GM23338 (cell line): ENCODE data around the gene TNFSF13. TPM values are rescaled to one million over a fixed set of nuclear protein-coding genes. Genes with fewer than 3 reads are reported as not detected.

ENCODE experiments used
- ATAC-seq: fragments of 200-7000 bp; cut with Tn5 transposase; 3 replicates; pipeline ENCODE4 v1.9.1; 2020
- DNase-seq: peaks from one replicate; pipeline ENCODE4 v3.0.0-alpha.2; 2015; ENCODE audit warnings: low spot score
- H2AFZ ChIP-seq: fragments of 200-600 bp; sonication (generic); 2 replicates; pipeline ENCODE4 v1.8.0; 2016; ENCODE audit warnings: antibody characterized with exemption, mild to moderate bottlenecking, moderate library complexity
- H3F3A ChIP-seq: fragments of 200-600 bp; sonication (generic); replicated peaks from 2 replicates; pipeline ENCODE4 v1.8.0; 2017; ENCODE audit warnings: antibody characterized with exemption, mixed run types, low read depth
- H3K27ac ChIP-seq: fragments of 200-600 bp; sonication (generic); 2 replicates; pipeline ENCODE4 v1.6.1; 2016; ENCODE audit warnings: low read depth
- H3K27me3 ChIP-seq: fragments of 200-600 bp; sonication (generic); 2 replicates; pipeline ENCODE4 v1.8.0; 2016; ENCODE audit warnings: mild to moderate bottlenecking, mixed run types, moderate library complexity; ENCODE audit not compliant: insufficient read depth
- H3K36me3 ChIP-seq: fragments of 200-600 bp; sonication (generic); 2 replicates; pipeline ENCODE4 v1.8.0; 2016; ENCODE audit warnings: mild to moderate bottlenecking; ENCODE audit not compliant: insufficient read depth
- H3K4me1 ChIP-seq: fragments of 200-600 bp; sonication (generic); 2 replicates; pipeline ENCODE4 v1.8.0; 2016; ENCODE audit warnings: mild to moderate bottlenecking, moderate library complexity; ENCODE audit not compliant: insufficient read depth
- H3K4me2 ChIP-seq: fragments of 200-600 bp; sonication (generic); 2 replicates; pipeline ENCODE4 v1.7.1; 2017; ENCODE audit warnings: mixed run types
- H3K4me3 ChIP-seq: fragments of 200-600 bp; sonication (generic); 2 replicates; pipeline ENCODE4 v1.6.1; 2016; ENCODE audit warnings: mixed run types
- H3K79me2 ChIP-seq: fragments of 200-600 bp; sonication (generic); replicated peaks from 2 replicates; pipeline ENCODE4 v1.8.0; 2017; ENCODE audit warnings: mild to moderate bottlenecking; ENCODE audit not compliant: insufficient read depth
- H3K9me2 ChIP-seq: fragments of 200-600 bp; sonication (generic); 2 replicates; pipeline ENCODE4 v1.8.0; 2017; ENCODE audit not compliant: insufficient read depth
- H4K20me1 ChIP-seq: fragments of 200-600 bp; sonication (generic); replicated peaks from 2 replicates; pipeline ENCODE4 v1.8.0; 2017; ENCODE audit warnings: mild to moderate bottlenecking; ENCODE audit not compliant: insufficient read depth
- H3K27ac Mint-ChIP-seq: 2 replicates; pipeline ENCODE4 v1.8.0; 2020; ENCODE audit warnings: inconsistent platforms, mild to moderate bottlenecking, moderate library complexity, mixed read lengths
- H3K27me3 Mint-ChIP-seq: 3 replicates; pipeline ENCODE4 v1.8.0; 2022; ENCODE audit warnings: low read depth, mild to moderate bottlenecking, moderate library complexity, mixed read lengths, inconsistent platforms; ENCODE audit not compliant: insufficient read depth, poor library complexity
- H3K36me3 Mint-ChIP-seq: 3 replicates; pipeline ENCODE4 v1.8.0; 2021; ENCODE audit warnings: low read depth, mild to moderate bottlenecking, inconsistent platforms, moderate library complexity, mixed read lengths
- H3K4me1 Mint-ChIP-seq: 3 replicates; pipeline ENCODE4 v1.8.0; 2020; ENCODE audit warnings: mild to moderate bottlenecking, inconsistent platforms, mixed read lengths
- H3K4me3 Mint-ChIP-seq: 3 replicates; pipeline ENCODE4 v1.8.0; 2021; ENCODE audit warnings: moderate library complexity, mild to moderate bottlenecking, inconsistent platforms, mixed read lengths
- H3K9me3 Mint-ChIP-seq: 3 replicates; pipeline ENCODE4 v1.8.0; 2020; ENCODE audit warnings: moderate library complexity, mild to moderate bottlenecking, inconsistent platforms, mixed read lengths
- EZH2phosphoT487 ChIP-seq: fragments of 200-600 bp; sonication (generic); IDR thresholded peaks from one replicate; pipeline ENCODE4 v1.8.1; 2018; ENCODE audit warnings: antibody characterized with exemption; ENCODE audit not compliant: unreplicated experiment
- JUNB ChIP-seq: IDR thresholded peaks from one replicate; pipeline ENCODE4 v1.6.1; 2016; ENCODE audit warnings: antibody characterized with exemption; ENCODE audit not compliant: unreplicated experiment
- STAT1 ChIP-seq: IDR thresholded peaks from one replicate; pipeline ENCODE4 v1.6.1; 2016; ENCODE audit warnings: antibody characterized with exemption; ENCODE audit not compliant: unreplicated experiment
- ZNF114 ChIP-seq: fragments of 250-450 bp; sonication (Bioruptor Pico); IDR thresholded peaks from 2 replicates; pipeline ENCODE4 v1.5.0; 2020; ENCODE audit warnings: mild to moderate bottlenecking, moderate library complexity
- polyA plus RNA-seq: library from polyadenylated mRNA; unstranded; fragments of >200 nt; fragmentation: Nextera tagmentation; extraction: Ambion mirVana; gene quantifications from 2 replicates; pipeline ENCODE4 v1.2.1, GENCODE V29; 2016
- total RNA-seq: library from RNA; depleted of rRNA; stranded (reverse); fragments of >200 nt; shearing (Covaris generic); gene quantifications from 2 replicates; pipeline ENCODE4 v1.2.3, GENCODE V29; 2014
- TF ChIP-seq, protein P1 (sequence below): IDR thresholded peaks from one replicate; pipeline ENCODE4 v1.6.1; 2018; ENCODE audit warnings: antibody characterized with exemption; ENCODE audit not compliant: unreplicated experiment
- TF ChIP-seq, protein P2 (sequence below): fragments of 250-450 bp; sonication (Bioruptor Pico); IDR thresholded peaks from 2 replicates; pipeline ENCODE4 v1.5.0; 2020; ENCODE audit warnings: mild to moderate bottlenecking, moderate library complexity
- TF ChIP-seq, protein P3 (sequence below), 2 experiments: fragments of 200-600 bp in 1 of 2; sonication (generic) in 1 of 2; conservative IDR thresholded peaks; 2 replicates each; pipeline versions ENCODE4 v1.5.1 to v1.6.1; 2016 to 2017; ENCODE audit warnings: antibody characterized with exemption in 2 of 2, low read depth in 2 of 2, mild to moderate bottlenecking in 2 of 2, moderate library complexity in 1 of 2

Gene TNFSF13
- total and polyA plus RNA-seq, 2 experiments from 2014 or later, result 2.2 TPM; not detected in 1

DNA sequence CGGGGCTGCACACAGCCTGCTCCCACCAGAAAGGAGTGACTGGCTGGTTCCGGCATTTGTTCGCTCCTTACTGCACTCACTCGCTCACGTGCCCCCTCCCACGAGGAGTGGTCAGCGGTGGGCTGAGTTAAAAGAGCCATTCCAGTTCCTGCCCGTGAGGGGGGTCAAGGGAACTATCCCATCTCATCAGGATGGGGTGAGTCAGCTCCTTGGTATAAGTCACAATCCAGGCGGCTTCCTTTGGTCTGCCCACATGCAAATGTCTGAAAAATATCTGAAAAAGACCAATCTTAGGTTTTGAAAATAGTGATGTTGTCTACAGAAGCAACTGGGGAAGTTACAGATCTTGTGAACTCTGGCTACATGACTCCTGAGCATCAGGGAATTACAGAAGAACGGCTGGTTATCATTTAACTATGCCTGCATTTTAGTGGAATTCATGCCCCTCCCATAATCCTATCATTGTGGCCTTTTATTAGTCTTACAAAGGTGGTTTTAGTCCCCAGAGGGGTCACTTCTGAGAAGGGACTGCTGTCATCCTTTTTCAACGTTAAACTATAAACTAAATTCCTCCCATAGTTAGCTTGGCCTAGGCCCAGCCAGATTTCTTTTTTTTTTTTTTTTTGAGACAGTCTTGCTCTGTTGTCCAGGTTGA lies 19.5 kb upstream of the TNFSF13 start (continued):
- TF ChIP-seq, protein P1, sequence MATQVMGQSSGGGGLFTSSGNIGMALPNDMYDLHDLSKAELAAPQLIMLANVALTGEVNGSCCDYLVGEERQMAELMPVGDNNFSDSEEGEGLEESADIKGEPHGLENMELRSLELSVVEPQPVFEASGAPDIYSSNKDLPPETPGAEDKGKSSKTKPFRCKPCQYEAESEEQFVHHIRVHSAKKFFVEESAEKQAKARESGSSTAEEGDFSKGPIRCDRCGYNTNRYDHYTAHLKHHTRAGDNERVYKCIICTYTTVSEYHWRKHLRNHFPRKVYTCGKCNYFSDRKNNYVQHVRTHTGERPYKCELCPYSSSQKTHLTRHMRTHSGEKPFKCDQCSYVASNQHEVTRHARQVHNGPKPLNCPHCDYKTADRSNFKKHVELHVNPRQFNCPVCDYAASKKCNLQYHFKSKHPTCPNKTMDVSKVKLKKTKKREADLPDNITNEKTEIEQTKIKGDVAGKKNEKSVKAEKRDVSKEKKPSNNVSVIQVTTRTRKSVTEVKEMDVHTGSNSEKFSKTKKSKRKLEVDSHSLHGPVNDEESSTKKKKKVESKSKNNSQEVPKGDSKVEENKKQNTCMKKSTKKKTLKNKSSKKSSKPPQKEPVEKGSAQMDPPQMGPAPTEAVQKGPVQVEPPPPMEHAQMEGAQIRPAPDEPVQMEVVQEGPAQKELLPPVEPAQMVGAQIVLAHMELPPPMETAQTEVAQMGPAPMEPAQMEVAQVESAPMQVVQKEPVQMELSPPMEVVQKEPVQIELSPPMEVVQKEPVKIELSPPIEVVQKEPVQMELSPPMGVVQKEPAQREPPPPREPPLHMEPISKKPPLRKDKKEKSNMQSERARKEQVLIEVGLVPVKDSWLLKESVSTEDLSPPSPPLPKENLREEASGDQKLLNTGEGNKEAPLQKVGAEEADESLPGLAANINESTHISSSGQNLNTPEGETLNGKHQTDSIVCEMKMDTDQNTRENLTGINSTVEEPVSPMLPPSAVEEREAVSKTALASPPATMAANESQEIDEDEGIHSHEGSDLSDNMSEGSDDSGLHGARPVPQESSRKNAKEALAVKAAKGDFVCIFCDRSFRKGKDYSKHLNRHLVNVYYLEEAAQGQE, result no peak

DNA sequence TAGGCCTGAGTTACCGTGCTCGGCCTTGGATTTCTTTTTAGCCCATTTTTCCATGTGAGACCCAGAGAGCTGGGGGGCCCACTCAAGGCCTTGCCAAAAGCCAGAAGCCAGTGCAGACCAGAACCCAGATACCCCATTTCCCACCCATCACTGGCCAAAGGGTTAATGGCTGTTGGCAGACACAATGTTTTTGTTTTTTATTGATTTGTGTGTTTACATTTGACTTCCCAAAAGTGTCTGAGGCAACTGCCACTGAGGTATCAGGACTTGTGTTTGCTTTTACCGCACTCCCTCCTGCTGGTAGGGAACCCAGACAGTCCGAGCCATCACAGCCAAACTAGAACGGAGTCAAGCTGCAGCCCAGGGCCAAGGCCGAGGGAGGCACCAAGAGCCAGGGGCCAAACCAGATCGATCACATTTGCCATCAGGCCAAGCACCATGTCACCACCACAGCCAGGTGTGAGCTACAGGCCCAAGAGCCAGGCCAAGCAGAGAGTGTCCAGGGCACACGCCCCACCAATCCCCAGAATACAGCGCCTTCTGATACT lies 17.4 kb upstream of the TNFSF13 start:
- Histone ChIP-seq H3K4me1 (no peaks in the 10 kb centered on the region), H3K9me2 (no peaks in the 10 kb centered on the region), H3K4me2 (no peak overlapping the region), H4K20me1 (no peaks in the 10 kb centered on the region), H3F3A (no peaks in the 10 kb centered on the region), H3K36me3 (no peaks in the 10 kb centered on the region), H3K27ac (no peak overlapping the region), H3K79me2 (no peaks in the 10 kb centered on the region), H3K4me3 (no peak overlapping the region), H2AFZ (no peak overlapping the region), H3K27me3 (no peaks in the 10 kb centered on the region)
- Mint-ChIP-seq H3K4me3 (no peak overlapping the region), H3K4me1 (no peaks in the 10 kb centered on the region), H3K9me3 (no peaks in the 10 kb centered on the region), H3K36me3 (no peaks in the 10 kb centered on the region), H3K27me3 (peaks cover 9% of the 10 kb centered on the region), H3K27ac (no peak overlapping the region)
- DNase-seq, result no peak
- ATAC-seq, result no peak
- TF ChIP-seq, protein P2, sequence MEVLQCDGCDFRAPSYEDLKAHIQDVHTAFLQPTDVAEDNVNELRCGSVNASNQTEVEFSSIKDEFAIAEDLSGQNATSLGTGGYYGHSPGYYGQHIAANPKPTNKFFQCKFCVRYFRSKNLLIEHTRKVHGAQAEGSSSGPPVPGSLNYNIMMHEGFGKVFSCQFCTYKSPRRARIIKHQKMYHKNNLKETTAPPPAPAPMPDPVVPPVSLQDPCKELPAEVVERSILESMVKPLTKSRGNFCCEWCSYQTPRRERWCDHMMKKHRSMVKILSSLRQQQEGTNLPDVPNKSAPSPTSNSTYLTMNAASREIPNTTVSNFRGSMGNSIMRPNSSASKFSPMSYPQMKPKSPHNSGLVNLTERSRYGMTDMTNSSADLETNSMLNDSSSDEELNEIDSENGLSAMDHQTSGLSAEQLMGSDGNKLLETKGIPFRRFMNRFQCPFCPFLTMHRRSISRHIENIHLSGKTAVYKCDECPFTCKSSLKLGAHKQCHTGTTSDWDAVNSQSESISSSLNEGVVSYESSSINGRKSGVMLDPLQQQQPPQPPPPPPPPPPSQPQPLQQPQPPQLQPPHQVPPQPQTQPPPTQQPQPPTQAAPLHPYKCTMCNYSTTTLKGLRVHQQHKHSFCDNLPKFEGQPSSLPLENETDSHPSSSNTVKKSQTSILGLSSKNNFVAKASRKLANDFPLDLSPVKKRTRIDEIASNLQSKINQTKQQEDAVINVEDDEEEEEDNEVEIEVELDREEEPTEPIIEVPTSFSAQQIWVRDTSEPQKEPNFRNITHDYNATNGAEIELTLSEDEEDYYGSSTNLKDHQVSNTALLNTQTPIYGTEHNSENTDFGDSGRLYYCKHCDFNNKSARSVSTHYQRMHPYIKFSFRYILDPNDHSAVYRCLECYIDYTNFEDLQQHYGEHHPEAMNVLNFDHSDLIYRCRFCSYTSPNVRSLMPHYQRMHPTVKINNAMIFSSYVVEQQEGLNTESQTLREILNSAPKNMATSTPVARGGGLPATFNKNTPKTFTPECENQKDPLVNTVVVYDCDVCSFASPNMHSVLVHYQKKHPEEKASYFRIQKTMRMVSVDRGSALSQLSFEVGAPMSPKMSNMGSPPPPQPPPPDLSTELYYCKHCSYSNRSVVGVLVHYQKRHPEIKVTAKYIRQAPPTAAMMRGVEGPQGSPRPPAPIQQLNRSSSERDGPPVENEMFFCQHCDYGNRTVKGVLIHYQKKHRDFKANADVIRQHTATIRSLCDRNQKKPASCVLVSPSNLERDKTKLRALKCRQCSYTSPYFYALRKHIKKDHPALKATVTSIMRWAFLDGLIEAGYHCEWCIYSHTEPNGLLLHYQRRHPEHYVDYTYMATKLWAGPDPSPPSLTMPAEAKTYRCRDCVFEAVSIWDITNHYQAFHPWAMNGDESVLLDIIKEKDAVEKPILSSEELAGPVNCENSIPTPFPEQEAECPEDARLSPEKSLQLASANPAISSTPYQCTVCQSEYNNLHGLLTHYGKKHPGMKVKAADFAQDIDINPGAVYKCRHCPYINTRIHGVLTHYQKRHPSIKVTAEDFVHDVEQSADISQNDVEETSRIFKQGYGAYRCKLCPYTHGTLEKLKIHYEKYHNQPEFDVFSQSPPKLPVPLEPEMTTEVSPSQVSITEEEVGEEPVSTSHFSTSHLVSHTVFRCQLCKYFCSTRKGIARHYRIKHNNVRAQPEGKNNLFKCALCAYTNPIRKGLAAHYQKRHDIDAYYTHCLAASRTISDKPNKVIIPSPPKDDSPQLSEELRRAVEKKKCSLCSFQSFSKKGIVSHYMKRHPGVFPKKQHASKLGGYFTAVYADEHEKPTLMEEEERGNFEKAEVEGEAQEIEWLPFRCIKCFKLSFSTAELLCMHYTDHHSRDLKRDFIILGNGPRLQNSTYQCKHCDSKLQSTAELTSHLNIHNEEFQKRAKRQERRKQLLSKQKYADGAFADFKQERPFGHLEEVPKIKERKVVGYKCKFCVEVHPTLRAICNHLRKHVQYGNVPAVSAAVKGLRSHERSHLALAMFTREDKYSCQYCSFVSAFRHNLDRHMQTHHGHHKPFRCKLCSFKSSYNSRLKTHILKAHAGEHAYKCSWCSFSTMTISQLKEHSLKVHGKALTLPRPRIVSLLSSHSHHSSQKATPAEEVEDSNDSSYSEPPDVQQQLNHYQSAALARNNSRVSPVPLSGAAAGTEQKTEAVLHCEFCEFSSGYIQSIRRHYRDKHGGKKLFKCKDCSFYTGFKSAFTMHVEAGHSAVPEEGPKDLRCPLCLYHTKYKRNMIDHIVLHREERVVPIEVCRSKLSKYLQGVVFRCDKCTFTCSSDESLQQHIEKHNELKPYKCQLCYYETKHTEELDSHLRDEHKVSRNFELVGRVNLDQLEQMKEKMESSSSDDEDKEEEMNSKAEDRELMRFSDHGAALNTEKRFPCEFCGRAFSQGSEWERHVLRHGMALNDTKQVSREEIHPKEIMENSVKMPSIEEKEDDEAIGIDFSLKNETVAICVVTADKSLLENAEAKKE (CRISPR knock-in tag), result no peak
- TF ChIP-seq, protein P1, result no peak
- TF ChIP-seq ZNF114 (CRISPR knock-in tag) (no peak), JUNB (no peak), STAT1 (no peak), EZH2phosphoT487 (no peak)
- TF ChIP-seq, protein P3, sequence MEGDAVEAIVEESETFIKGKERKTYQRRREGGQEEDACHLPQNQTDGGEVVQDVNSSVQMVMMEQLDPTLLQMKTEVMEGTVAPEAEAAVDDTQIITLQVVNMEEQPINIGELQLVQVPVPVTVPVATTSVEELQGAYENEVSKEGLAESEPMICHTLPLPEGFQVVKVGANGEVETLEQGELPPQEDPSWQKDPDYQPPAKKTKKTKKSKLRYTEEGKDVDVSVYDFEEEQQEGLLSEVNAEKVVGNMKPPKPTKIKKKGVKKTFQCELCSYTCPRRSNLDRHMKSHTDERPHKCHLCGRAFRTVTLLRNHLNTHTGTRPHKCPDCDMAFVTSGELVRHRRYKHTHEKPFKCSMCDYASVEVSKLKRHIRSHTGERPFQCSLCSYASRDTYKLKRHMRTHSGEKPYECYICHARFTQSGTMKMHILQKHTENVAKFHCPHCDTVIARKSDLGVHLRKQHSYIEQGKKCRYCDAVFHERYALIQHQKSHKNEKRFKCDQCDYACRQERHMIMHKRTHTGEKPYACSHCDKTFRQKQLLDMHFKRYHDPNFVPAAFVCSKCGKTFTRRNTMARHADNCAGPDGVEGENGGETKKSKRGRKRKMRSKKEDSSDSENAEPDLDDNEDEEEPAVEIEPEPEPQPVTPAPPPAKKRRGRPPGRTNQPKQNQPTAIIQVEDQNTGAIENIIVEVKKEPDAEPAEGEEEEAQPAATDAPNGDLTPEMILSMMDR (conservative IDR thresholded peaks at IDR 0.05; ENCODE audit: low read depth in 2 of 2), result no peak
